AG04450 (cell line): Measurements from ENCODE around the gene CD99. TPM values are rescaled to one million over a fixed set of nuclear protein-coding genes. Genes with fewer than 3 reads are reported as not detected.

Source experiments
- CTCF ChIA-PET: fragments of 300-600, 350-600 bp; formaldehyde crosslinking; extraction: SDS; loops from one replicate; lab custom pipeline; 2022; ENCODE audit warnings: antibody characterized with exemption, inconsistent platforms; lab: Charles Lee
- POLR2A ChIA-PET: fragments of 350-600 bp; formaldehyde crosslinking; extraction: SDS; loops from one replicate; lab custom pipeline; 2021; ENCODE audit warnings: antibody characterized with exemption, inconsistent platforms; lab: Yijun Ruan, JAX
- DNase-seq: peaks from one replicate; pipeline ENCODE4 v3.0.0-alpha.2; 2011; ENCODE audit warnings: low read depth, low spot score
- H3K27ac ChIP-seq: one replicate; pipeline ENCODE4 v1.5.1; 2012; ENCODE audit warnings: low read depth, low read length, control low read depth
- H3K27me3 ChIP-seq: one replicate; pipeline ENCODE4 v1.6.0; 2012; ENCODE audit warnings: low read length; ENCODE audit not compliant: control insufficient read depth, insufficient read depth
- H3K4me3 ChIP-seq: 2 replicates; pipeline ENCODE4 v1.5.1; 2011; ENCODE audit warnings: mild to moderate bottlenecking, low read depth, low read length, control low read depth
- H3K9me3 ChIP-seq: 2 replicates; pipeline ENCODE4 v1.5.1; 2012; ENCODE audit warnings: low read length; ENCODE audit not compliant: control insufficient read depth, insufficient read depth
- CTCF ChIP-seq: IDR thresholded peaks from 2 replicates; pipeline ENCODE4 v1.5.1; 2011; ENCODE audit warnings: low read depth, low read length, control low read depth, inconsistent platforms
- polyA plus RNA-seq: library from polyadenylated mRNA; depleted of rRNA; stranded (reverse); fragments of >200 nt; gene quantifications from 2 replicates; pipeline ENCODE4 v1.2.3, GENCODE V29; 2011

The CD99 gene
- polyA plus RNA-seq, 1 experiment: 355 TPM

- Histone ChIP-seq H3K4me3 (peak overlapping the region; percentile 32; the same call in 1 of the 2 replicates), H3K27me3 (no peaks in the 10 kb centered on the region), H3K9me3 (peaks cover 4% of the 10 kb centered on the region; the same call in 1 of the 2 replicates), H3K27ac (peak overlapping the region; percentile 84)
- ChIA-PET POLR2A (no interaction called here), CTCF (no interaction called here)
- no peak for DNase-seq
- TF ChIP-seq CTCF: no peak
Measured at GRCh38 chrX:2676794-2677675, 14.1 kb upstream of the CD99 start.

- Histone ChIP-seq H3K27me3 (no peaks in the 10 kb centered on the region), H3K27ac (peak overlapping the region; percentile 84), H3K4me3 (peak overlapping the region; percentile 32; the same call in 1 of the 2 replicates), H3K9me3 (peaks cover 4% of the 10 kb centered on the region; the same call in 1 of the 2 replicates)
- CTCF ChIA-PET: no interaction called here
- DNase-seq: peak; percentile 98
- POLR2A ChIA-PET: no interaction called here
- no peak for TF ChIP-seq CTCF
Measured at GRCh38 chrX:2677764-2678163, 13.3 kb upstream of the CD99 start.

GRCh38 chrX:2678583-2678982 is 12.5 kb upstream of the CD99 start:
- no peak for DNase-seq
- Histone ChIP-seq H3K4me3 (no peak overlapping the region), H3K9me3 (no peaks in the 10 kb centered on the region), H3K27me3 (no peaks in the 10 kb centered on the region), H3K27ac (no peak overlapping the region)
- CTCF ChIA-PET: no interaction called here
- TF ChIP-seq CTCF: no peak
- POLR2A ChIA-PET: no interaction called here

GRCh38 chrX:2679534-2680485 is 11.3 kb upstream of the CD99 start:
- POLR2A ChIA-PET: no interaction called here
- CTCF ChIA-PET: no interaction called here
- Histone ChIP-seq H3K9me3 (no peaks in the 10 kb centered on the region), H3K4me3 (no peak overlapping the region), H3K27me3 (no peaks in the 10 kb centered on the region), H3K27ac (peak overlapping the region; percentile 21)
- DNase-seq: no peak
- no peak for TF ChIP-seq CTCF
